Smooth muscle cell (in vitro differentiated cells): Measurements from ENCODE around the gene DSTN. TPM values are rescaled to one million over a fixed set of nuclear protein-coding genes. Genes with fewer than 3 reads are reported as not detected.
A peak's percentile ranks its signal among the peaks of the same experiment; 100 is the strongest.

Experiments used
- DNase-seq: peaks from one replicate; lab custom pipeline; 2025; ENCODE audit not compliant: unreplicated experiment; lab: John Stamatoyannopoulos, UW
- H2AFZ ChIP-seq: fragments of 200-600 bp; sonication (generic); 2 replicates; pipeline ENCODE4 v1.6.0; 2016; ENCODE audit warnings: antibody characterized with exemption, low read depth, mild to moderate bottlenecking
- H3F3A ChIP-seq: fragments of 200-600 bp; sonication (generic); 2 replicates; pipeline ENCODE4 v1.6.0; 2017; ENCODE audit warnings: antibody characterized with exemption, low read depth
- H3K27ac ChIP-seq: fragments of 200-600 bp; sonication (generic); 2 replicates; pipeline ENCODE4 v1.5.1; 2016; ENCODE audit warnings: low read depth, mild to moderate bottlenecking
- H3K27me3 ChIP-seq: fragments of 200-600 bp; sonication (generic); 2 replicates; pipeline ENCODE4 v1.6.1; 2016; ENCODE audit warnings: low read depth, mild to moderate bottlenecking
- H3K36me3 ChIP-seq: fragments of 200-600 bp; sonication (generic); 2 replicates; pipeline ENCODE4 v1.5.1; 2016; ENCODE audit warnings: low read depth
- H3K4me1 ChIP-seq: fragments of 200-600 bp; sonication (generic); 2 replicates; pipeline ENCODE4 v1.5.1; 2016; ENCODE audit warnings: low read depth
- H3K4me2 ChIP-seq: fragments of 200-600 bp; sonication (generic); 2 replicates; pipeline ENCODE4 v1.6.0; 2016; ENCODE audit warnings: mild to moderate bottlenecking
- H3K4me3 ChIP-seq: fragments of 200-600 bp; sonication (generic); 2 replicates; pipeline ENCODE4 v1.5.1; 2016; ENCODE audit warnings: mild to moderate bottlenecking
- H3K79me2 ChIP-seq: fragments of 200-600 bp; sonication (generic); 2 replicates; pipeline ENCODE4 v1.6.0; 2016; ENCODE audit warnings: low read depth, mild to moderate bottlenecking
- H3K9ac ChIP-seq: fragments of 200-600 bp; sonication (generic); 2 replicates; pipeline ENCODE4 v1.6.0; 2016; ENCODE audit warnings: low read depth
- H3K9me3 ChIP-seq: fragments of 200-600 bp; sonication (generic); replicated peaks from 2 replicates; pipeline ENCODE4 v1.5.1; 2016; ENCODE audit warnings: low read depth
- H4K20me1 ChIP-seq: fragments of 200-600 bp; sonication (generic); 2 replicates; pipeline ENCODE4 v1.6.0; 2016; ENCODE audit warnings: low read depth
- CTCF ChIP-seq: fragments of 200-600 bp; sonication (generic); IDR thresholded peaks from 2 replicates; pipeline ENCODE4 v1.5.1; 2017; ENCODE audit warnings: borderline replicate concordance, mild to moderate bottlenecking, antibody characterized with exemption; ENCODE audit not compliant: insufficient read depth, poor library complexity, severe bottlenecking
- WGBS: methylation state at CpG from one replicate; pipeline ENCODE4 v1.1.7; 2016; ENCODE audit warnings: low lambda C conversion rate; 5-methylcytosine and 5-hydroxymethylcytosine counted together
- polyA plus RNA-seq: library from polyadenylated mRNA; unstranded; fragments of >200 nt; fragmentation: Nextera tagmentation; extraction: Ambion mirVana; gene quantifications from 2 replicates; pipeline ENCODE4 v1.2.1, GENCODE V29; 2016
- total RNA-seq: library from RNA; depleted of rRNA; stranded (reverse); fragments of >200 nt; gene quantifications from 2 replicates; pipeline ENCODE4 v1.2.3, GENCODE V29; 2014

The DSTN gene
- total and polyA plus RNA-seq, 2 experiments from 2014 or later = 486 to 534 TPM

GRCh38 chr20:17587824-17588223, 17.9 kb downstream of the DSTN start:
- H3K79me2 ChIP-seq = peaks cover 100% of the 10 kb centered on the region
- no peak overlapping the region for H3K27ac ChIP-seq
- peaks cover 4% of the 10 kb centered on the region for H3K4me1 ChIP-seq
- H2AFZ ChIP-seq = no peak overlapping the region
- H3K9me3 ChIP-seq = no peaks in the 10 kb centered on the region
- no peak for TF ChIP-seq CTCF
- no peaks in the 10 kb centered on the region for H3K27me3 ChIP-seq
- no peaks in the 10 kb centered on the region for H3K36me3 ChIP-seq
- H3F3A ChIP-seq = peaks cover 2% of the 10 kb centered on the region
- no peak overlapping the region for H3K9ac ChIP-seq
- H4K20me1 ChIP-seq = peaks cover 100% of the 10 kb centered on the region
- H3K4me3 ChIP-seq = no peak overlapping the region
- no peak overlapping the region for H3K4me2 ChIP-seq
- WGBS = 100% methylated on average over 3 of the region's 3 CpGs
- no peak for DNase-seq

- Histone ChIP-seq H3K27me3 (no peaks in the 10 kb centered on the region), H2AFZ (no peak overlapping the region), H3K4me3 (no peak overlapping the region), H3F3A (peaks cover 5% of the 10 kb centered on the region), H3K79me2 (peaks cover 100% of the 10 kb centered on the region), H3K4me2 (peak overlapping the region; percentile 37), H3K36me3 (no peaks in the 10 kb centered on the region), H3K4me1 (peaks cover 18% of the 10 kb centered on the region), H4K20me1 (peaks cover 100% of the 10 kb centered on the region), H3K9me3 (no peaks in the 10 kb centered on the region), H3K27ac (no peak overlapping the region), H3K9ac (no peak overlapping the region)
- WGBS = 86% methylated on average over 8 of the region's 8 CpGs
- TF ChIP-seq CTCF = no peak
- no peak for DNase-seq
These were observed 19.4 kb downstream of the DSTN start for GRCh38 chr20:17589161-17589834.

- H3K9ac ChIP-seq = no peak overlapping the region
- no peaks in the 10 kb centered on the region for H3K36me3 ChIP-seq
- no peak overlapping the region for H3K4me3 ChIP-seq
- H3K4me1 ChIP-seq = peaks cover 19% of the 10 kb centered on the region
- H3K27me3 ChIP-seq = no peaks in the 10 kb centered on the region
- no peaks in the 10 kb centered on the region for H3K9me3 ChIP-seq
- peaks cover 100% of the 10 kb centered on the region for H4K20me1 ChIP-seq
- H3F3A ChIP-seq = peaks cover 8% of the 10 kb centered on the region
- peaks cover 100% of the 10 kb centered on the region for H3K79me2 ChIP-seq
- H2AFZ ChIP-seq = no peak overlapping the region
- WGBS = 81% methylated on average over 1 of the region's 1 CpG
- TF ChIP-seq CTCF = no peak
- H3K4me2 ChIP-seq = peak overlapping the region; percentile 37
- DNase-seq = no peak
- H3K27ac ChIP-seq = peak overlapping the region; percentile 54
These were observed 20.4 kb downstream of the DSTN start for GRCh38 chr20:17590245-17590644.

GRCh38 chr20:17593902-17594301, 24.0 kb downstream of the DSTN start:
- whole genome bisulfite sequencing = 97% methylated on average over 4 of the region's 4 CpGs
- peaks cover 19% of the 10 kb centered on the region for H3K4me1 ChIP-seq
- H3K79me2 ChIP-seq = peaks cover 100% of the 10 kb centered on the region
- no peak overlapping the region for H3K9ac ChIP-seq
- no peak overlapping the region for H3K4me3 ChIP-seq
- peak overlapping the region; percentile 80 for H3K27ac ChIP-seq
- peak overlapping the region; percentile 68 for H3K4me2 ChIP-seq
- TF ChIP-seq CTCF = no peak
- H3F3A ChIP-seq = peaks cover 10% of the 10 kb centered on the region
- peaks cover 100% of the 10 kb centered on the region for H4K20me1 ChIP-seq
- no peak for DNase-seq
- H3K27me3 ChIP-seq = no peaks in the 10 kb centered on the region
- no peaks in the 10 kb centered on the region for H3K36me3 ChIP-seq
- no peak overlapping the region for H2AFZ ChIP-seq
- H3K9me3 ChIP-seq = no peaks in the 10 kb centered on the region
